Measurements from ENCODE around the gene PDZD8. TPM values are rescaled to one million over a fixed set of nuclear protein-coding genes. Genes with fewer than 3 reads are reported as not detected.
"Not testable (repeated sequence)": the region's sequence is repeated elsewhere in the genome, so short reads cannot be mapped to it uniquely, and the experiment has no call there.

The PDZD8 gene
- total RNA-seq, 2 donors from 2014 or later = 22.2 to 28.5 TPM

GRCh38 chr10:117313641-117314040 lies 61.6 kb downstream of the PDZD8 start:
- no peak for DNase-seq
- intact Hi-C loops (cut with DNase I) = no loop called here
- ATAC-seq = no peak

DNA sequence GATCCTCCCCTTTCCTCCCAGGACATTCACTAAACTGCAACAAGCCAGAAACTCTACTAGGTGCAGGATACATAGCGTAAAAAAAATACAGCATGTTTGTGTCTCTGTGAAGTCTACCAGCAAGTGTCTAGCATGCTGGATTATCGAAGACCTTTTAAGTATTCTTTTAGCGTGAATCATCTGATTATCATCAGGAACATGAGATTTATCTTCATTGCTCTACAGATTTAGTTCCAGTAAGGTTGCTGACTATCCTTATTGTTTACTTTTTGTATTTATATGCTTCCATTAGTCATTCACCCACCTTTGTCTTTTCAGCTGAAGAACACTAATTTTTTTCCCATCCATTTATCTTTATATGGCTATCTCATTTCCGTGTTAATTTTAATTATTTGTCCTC lies 62.8 kb downstream of the PDZD8 start:
- no peak for ATAC-seq
- DNase-seq = no peak
- intact Hi-C loops (cut with DNase I) = no loop called here

- intact Hi-C loops (cut with DNase I) = no loop called here
- DNase-seq (no peak), ATAC-seq (no peak)
These were observed 64.0 kb downstream of the PDZD8 start for GRCh38 chr10:117311261-117311660.

- DNase-seq (no peak), ATAC-seq (no peak)
- intact Hi-C loops (cut with DNase I) = no loop called here
These were observed 68.6 kb downstream of the PDZD8 start for GRCh38 chr10:117306674-117307073.

GRCh38 chr10:117303451-117303850 lies 71.8 kb downstream of the PDZD8 start:
- DNase-seq; ATAC-seq; intact Hi-C loops (cut with DNase I): not testable (repeated sequence)

- no peak for ATAC-seq
- DNase-seq = no peak
- intact Hi-C loops (cut with DNase I) = no loop called here
These were observed 74.6 kb downstream of the PDZD8 start for GRCh38 chr10:117300671-117301070.

DNA sequence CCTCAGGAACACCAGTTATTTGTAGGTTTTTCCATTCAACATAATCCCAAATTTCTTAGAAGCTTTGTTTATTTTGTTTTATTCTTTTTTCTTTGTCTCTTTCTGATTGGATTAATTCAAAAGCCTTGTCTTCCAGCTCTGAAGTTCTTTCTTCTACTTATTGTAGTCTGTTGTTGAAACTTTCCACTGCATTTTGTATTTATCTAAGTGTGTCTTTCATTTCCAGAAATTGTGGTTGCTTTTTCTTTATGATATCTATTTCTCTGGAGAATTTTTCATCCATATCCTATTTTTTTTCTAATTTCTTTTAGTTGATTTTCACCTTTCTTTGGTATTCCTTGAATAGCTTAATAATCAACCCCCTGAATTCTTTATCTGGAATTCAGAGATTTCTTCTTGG lies 75.8 kb downstream of the PDZD8 start:
- ATAC-seq (no peak), DNase-seq (no peak)
- intact Hi-C loops (cut with DNase I) = no loop called here

- ATAC-seq (no peak), DNase-seq (no peak)
- intact Hi-C loops (cut with DNase I) = no loop called here
These were observed 77.0 kb downstream of the PDZD8 start for GRCh38 chr10:117298219-117298618.

DNA sequence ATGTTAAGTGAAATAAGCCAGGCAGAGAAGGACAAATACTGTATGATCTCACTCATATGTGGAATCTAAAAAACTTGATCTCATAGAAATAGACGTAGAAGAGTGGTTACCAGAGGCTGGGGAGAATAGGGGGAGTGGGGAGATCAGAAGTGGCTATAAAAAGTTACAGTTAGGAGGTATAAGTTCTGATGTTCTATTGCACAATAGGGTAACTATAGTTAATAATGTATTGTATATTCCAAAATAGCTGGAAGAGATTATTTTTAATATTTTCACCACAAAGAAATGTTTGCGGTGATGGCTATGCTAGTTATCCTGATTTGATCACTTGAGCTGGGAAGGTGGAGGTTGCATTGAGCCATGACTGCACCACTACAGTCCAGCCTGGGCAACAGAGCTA lies 80.5 kb downstream of the PDZD8 start:
- ATAC-seq (no peak), DNase-seq (no peak)
- intact Hi-C loops (cut with DNase I) = no loop called here

GRCh38 chr10:117294039-117294645 lies 81.1 kb downstream of the PDZD8 start:
- no peak for ATAC-seq
- no peak for DNase-seq
- intact Hi-C loops (cut with DNase I) = no loop called here

DNA sequence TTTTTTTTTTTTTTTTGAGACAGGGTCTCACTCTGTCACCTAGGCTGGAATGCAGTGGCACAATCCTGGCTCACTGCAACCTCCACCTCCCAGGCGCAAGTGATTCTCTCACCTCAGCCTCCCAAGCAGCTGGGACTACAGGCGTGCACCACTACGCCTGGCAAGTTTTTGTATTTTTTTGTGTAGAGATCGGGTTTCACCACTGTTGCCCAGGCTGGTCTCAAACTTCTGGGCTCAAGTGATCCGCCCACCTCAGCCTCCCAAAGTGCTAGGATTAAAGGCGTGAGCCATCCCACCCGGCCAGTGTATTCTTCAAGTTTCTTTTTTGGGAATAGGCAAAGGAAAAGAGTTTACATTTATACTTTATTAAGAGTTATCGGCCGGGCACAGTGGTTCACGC lies 84.4 kb downstream of the PDZD8 start:
- ATAC-seq; DNase-seq; intact Hi-C loops (cut with DNase I): not testable (repeated sequence)

- intact Hi-C loops (cut with DNase I) = no loop called here
- no peak for DNase-seq
- ATAC-seq = no peak
These were observed 90.3 kb downstream of the PDZD8 start for GRCh38 chr10:117284716-117285494.

DNA sequence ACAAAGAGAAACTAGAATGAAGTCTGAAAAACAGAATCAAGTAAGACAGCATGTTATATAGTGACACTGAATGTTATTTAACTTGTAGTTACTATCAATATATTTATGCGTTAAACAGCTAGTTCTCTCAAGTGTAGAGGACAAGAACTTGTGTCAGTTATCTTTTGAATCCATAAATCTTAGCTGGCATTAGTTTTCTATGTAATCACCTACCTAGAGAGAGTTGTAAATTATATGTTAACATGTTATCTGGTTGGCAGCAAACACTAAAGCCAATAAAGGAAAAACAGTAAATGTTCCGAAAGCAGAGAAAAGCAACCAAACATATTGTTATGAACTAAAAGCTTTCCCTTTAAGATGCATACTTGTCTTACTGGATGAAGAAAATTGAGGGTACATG lies 97.6 kb downstream of the PDZD8 start:
- intact Hi-C loops (cut with DNase I) = no loop called here
- ATAC-seq (no peak), DNase-seq (no peak)

- DNase-seq (no peak), ATAC-seq (no peak)
- intact Hi-C loops (cut with DNase I) = no loop called here
These were observed 100.1 kb downstream of the PDZD8 start for GRCh38 chr10:117275121-117275520.

DNA sequence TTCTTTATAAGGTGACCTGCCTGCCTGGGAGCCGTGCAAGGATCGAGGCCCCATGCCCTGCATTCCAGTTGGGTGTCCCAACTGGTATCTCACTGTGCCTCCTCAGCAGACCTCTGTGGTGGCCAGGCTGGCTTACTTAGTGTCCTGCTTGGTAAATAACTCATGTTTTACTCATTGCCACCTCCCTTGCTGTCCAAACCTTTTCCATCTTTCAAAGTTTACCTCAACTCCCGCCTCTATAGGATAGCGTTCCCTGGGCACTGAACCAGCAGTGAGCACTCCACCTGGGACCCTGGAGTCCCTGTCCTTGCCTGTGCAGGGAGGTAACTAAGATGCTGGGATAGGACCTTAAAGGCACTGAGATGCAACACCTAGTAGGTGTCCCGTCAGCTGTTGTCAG lies 100.7 kb downstream of the PDZD8 start:
- DNase-seq (no peak), ATAC-seq (no peak)
- intact Hi-C loops (cut with DNase I) = no loop called here

- intact Hi-C loops (cut with DNase I) = no loop called here
- DNase-seq = no peak
These were observed 101.3 kb downstream of the PDZD8 start for GRCh38 chr10:117273980-117274379.

GRCh38 chr10:117272195-117273076 lies 102.8 kb downstream of the PDZD8 start:
- intact Hi-C loops (cut with DNase I) = no loop called here
- DNase-seq (no peak), ATAC-seq (no peak)

More at GRCh38 chr10:117273980-117274379, 101.3 kb downstream of the PDZD8 start:
- ATAC-seq = no peak

GRCh38 chr10:117271427-117271826 lies 103.8 kb downstream of the PDZD8 start:
- DNase-seq (no peak), ATAC-seq (no peak)
- intact Hi-C loops (cut with DNase I) = no loop called here

GRCh38 chr10:117268907-117269306 lies 106.3 kb downstream of the PDZD8 start:
- intact Hi-C loops (cut with DNase I) = no loop called here
- DNase-seq (no peak), ATAC-seq (no peak)

DNA sequence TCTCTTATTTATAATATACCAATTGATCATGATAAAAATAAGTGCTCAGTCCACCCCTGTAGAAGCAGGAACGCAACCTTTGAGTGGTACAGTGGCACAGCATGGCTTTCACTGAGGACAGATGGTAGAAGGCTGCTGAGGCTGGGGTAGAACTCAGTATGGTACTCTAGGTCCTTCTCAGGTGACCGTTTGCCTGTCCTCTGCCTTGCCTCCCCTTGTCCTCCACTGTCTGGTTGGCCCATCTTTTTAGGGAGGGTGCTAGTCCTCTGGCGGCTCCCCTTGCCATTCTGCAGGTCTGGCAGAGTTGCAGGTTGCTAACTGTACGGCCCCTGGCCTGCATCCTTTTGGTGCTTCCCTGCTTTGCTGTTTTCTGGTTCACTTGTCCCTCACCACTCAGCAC lies 107.0 kb downstream of the PDZD8 start:
- DNase-seq (no peak), ATAC-seq (no peak)
- intact Hi-C loops (cut with DNase I) = no loop called here
